ENCODE data around the gene FOXP1.

DNA sequence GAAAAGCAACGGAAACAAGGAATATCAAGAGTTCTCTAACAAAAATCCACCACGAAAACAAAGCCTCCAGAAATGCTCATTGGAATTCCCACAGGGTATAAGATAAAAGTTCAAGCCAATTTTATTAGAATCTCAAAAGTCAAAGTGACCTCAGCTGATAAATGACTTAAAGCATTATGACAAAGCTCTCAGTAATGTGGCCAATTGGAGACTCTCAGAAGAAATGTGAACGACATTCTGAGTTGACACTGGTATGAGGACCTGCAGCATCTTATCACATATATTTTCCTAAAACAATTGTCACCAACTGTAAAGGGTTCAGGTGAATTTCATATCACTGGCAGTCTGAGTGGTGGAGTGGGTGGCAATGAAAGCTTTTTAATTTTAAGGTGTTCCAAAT is 199.1 kb downstream of the FOXP1 start:
- TF ChIP-seq POLR2A (IDR thresholded peaks at IDR 0.05) = no peak
- TF ChIP-seq, protein P1, sequence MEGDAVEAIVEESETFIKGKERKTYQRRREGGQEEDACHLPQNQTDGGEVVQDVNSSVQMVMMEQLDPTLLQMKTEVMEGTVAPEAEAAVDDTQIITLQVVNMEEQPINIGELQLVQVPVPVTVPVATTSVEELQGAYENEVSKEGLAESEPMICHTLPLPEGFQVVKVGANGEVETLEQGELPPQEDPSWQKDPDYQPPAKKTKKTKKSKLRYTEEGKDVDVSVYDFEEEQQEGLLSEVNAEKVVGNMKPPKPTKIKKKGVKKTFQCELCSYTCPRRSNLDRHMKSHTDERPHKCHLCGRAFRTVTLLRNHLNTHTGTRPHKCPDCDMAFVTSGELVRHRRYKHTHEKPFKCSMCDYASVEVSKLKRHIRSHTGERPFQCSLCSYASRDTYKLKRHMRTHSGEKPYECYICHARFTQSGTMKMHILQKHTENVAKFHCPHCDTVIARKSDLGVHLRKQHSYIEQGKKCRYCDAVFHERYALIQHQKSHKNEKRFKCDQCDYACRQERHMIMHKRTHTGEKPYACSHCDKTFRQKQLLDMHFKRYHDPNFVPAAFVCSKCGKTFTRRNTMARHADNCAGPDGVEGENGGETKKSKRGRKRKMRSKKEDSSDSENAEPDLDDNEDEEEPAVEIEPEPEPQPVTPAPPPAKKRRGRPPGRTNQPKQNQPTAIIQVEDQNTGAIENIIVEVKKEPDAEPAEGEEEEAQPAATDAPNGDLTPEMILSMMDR (IDR thresholded peaks at IDR 0.05) = no peak
